H4 (cell line): ENCODE data around the gene IL2RG. TPM values are rescaled to one million over a fixed set of nuclear protein-coding genes. Genes with fewer than 3 reads are reported as not detected.

ENCODE experiments used
- DNase-seq: peaks from one replicate; pipeline ENCODE4 v3.0.0-alpha.2; 2015; ENCODE audit warnings: low spot score
- total RNA-seq: library from RNA; depleted of rRNA; stranded (reverse); fragments of >200 nt; shearing (Covaris generic); gene quantifications from 2 replicates; pipeline ENCODE4 v1.2.3, GENCODE V29; 2014; rRNA removed

IL2RG gene
- total RNA-seq, result not detected in 2 replicates

DNA sequence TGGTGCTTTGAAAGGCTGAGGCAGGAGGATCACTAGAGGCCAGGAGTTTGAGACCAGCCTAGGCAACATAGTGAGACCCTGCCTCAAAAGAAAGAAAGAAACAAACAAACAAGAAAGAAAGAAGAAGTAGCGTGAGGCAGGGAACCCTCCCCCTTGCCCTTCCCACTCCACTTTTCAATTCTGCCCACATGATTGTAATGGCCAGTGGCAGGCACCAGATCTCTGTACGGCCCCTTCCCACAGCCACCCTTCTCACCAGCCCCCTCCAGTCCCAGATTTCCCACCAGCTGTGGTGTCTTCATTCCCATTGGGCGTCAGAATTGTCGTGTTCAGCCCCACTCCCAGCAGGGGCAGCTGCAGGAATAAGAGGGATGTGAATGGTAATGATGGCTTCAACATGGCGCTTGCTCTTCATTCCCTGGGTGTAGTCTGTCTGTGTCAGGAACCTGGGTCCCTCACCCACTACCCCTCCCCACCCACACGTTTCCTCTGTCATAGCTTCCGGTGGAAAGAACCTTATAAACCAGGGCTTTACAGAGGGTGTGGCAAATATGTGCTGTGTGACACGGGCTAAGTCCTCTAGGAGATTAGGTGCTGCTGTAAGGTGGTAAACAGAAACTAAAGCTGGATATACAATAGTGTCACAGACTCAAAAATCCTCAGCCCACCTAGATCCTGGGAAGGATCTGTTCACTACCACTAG lies at the start of gene IL2RG:
IL2RG (minus strand) TSS at position 437 of the 703 bp plus-strand sequence; CDS start at position 399, 38 bp downstream.
- DNase-seq, result no peak

DNA sequence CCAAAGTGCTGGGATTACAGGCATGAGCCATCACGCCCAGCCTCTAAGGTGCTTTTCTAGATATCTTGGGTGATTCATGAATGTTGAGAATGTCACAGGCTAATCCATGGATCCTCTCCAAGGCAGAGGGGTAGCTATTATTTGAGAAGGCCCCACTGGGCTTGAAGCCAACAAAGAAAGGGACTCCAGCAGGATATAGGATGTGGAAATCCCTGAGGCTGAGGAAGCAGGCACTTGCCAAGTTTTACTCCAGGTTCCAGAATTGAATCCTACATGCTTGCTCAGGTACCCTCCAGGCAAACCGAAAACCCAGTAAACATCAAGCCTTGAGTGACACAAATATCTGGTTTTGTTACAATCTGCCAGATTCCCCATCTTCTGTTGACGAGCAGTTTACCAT lies 49.1 kb upstream of the IL2RG start:
- no peak for DNase-seq

DNA sequence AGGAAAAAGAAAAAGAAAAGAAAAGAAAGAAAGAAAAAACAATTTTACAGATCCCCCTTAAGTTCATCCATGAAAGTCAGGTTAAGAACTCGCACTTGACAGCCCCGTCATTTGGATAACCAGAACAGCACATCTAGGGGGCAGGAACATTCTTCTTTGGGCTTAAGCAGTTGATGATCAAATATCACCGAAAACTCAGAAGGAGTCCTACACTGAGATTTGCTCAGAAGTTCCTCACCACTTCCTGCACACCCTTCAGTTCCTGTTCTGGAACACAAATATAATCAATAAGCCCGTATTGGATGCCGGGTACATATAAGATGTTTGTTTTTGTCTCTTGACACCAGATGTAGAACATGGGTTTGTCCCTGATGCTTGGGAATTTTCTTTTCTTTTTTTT lies 48.0 kb upstream of the IL2RG start:
- no peak for DNase-seq

DNA sequence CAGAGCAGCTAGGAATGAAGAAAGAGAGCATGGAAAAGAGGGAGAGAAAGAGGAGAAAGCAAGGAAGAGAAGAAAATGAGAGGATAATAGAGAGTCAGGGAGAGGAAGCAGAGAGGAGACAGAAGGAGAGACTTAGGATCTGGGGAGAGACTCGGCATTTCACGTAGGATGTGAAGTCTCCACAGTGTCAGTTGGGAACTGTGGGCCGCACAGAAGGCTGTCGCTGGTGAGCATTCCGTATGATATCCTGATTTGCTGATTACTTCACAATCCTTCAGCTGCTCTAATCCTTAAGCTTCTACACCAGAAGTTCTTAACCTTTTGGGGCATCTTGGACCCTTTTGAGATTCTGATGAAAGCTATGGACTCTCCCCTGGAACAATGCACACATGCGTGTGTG lies 47.2 kb upstream of the IL2RG start:
- DNase-seq, result no peak

DNA sequence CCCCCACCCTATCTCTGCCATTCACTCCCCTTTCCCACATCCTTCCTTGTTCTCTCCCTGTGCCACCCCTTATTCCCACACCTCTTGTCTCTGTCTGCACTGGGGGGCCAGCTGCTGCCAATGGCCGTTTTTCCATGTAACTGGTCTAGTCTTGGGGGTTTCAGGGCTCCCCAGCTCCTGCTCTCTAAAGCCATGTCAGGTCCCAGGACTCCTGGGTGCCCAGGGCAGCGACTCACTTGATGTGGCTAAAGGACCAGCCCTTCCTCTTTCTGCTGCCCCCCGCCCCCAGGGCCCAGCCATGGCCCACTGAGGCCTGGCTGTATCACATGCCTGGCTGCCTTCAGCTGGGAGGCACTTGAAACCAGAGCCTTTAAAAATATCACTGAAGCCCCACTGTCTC lies 43.3 kb upstream of the IL2RG start:
- DNase-seq, result no peak

DNA sequence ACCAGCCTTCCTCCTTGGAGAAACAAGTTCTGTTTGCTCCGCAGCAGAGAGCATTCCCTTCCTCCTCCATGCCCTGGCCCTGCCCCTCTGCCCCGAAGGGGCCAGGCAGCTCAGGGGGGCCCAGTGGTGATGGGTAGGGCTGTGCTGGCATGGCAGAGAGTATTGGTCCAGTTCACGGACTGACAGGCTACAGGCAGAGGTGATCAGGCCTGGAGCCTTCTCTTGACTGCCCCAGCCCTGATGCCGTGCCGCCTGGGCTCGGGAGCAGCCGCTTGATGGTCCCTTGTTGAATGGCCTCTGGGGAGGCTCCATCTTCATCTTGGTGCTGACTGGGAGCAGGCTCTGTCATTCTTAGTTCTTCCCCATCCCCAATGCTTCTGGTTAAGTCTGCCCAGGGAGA lies 42.8 kb upstream of the IL2RG start:
- no peak for DNase-seq

DNA sequence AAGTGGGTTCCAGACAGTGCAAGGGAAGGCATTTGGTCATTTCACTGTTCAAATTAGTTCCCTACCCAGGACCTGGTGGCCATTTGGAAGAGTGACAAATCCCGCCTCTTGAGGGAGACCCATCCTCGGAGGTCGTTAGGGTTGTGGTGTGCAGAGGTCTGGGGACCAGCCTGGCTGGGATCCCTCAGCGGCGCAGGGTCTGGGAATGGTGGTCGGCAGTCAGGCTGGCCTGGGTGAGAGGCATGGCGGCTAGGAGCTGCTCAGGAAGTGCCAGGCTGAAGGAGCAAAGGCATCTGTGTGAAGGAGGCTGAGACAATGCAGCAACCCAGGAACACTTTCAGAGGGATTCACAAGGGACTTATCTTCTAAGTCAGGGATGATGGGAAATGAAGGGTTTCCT lies 40.0 kb upstream of the IL2RG start:
- DNase-seq, result no peak

DNA sequence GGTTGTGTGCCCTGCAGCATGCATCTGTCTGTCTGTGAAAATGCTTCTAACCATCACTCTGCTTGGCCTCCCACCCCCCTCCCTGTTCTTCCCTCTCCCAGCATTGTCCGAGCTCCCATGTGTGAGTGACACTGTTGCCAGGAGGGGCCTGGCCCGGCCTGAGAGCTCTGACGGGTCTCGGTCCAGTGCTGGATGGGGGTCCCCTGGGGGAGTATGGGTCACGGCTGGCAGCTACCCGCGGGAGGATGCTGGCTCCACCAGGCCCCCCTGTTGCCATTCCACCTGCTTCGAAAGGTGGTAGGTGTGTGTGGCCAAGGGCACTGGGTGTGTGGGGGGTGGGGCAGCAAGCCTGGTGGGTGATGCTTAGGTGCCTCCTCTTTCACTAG lies 36.9 kb upstream of the IL2RG start:
- DNase-seq, result no peak

DNA sequence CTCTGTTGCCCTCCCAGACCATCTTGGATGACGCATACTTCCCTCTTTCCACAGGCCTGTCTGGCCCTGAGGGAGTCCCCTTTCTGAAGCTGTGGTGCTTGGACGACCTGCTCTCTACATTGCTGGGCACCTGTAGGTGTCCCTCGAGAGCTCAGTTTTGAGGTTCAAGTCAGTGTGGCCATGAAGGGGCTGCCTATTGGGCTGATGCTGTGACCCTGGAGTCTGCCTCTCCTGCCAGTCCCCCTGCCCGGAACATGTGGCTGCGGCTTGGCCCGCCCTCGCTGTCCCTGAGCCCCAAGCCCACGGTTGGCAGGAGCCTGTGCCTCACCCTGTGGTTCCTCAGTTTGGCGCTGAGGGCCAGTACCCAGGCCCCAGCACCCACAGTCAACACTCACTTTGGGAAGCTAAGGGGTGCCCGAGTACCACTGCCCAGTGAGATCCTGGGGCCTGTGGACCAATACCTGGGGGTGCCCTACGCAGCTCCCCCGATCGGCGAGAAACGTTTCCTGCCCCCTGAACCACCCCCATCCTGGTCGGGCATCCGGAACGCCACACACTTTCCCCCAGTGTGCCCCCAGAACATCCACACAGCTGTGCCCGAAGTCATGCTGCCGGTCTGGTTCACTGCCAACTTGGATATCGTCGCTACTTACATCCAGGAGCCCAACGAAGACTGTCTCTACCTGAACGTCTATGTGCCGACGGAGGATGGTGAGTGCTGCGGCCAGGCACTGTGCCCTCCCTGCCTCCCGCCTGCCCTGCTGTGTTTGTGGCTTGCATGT lies 36.3 kb upstream of the IL2RG start:
- no peak for DNase-seq

DNA sequence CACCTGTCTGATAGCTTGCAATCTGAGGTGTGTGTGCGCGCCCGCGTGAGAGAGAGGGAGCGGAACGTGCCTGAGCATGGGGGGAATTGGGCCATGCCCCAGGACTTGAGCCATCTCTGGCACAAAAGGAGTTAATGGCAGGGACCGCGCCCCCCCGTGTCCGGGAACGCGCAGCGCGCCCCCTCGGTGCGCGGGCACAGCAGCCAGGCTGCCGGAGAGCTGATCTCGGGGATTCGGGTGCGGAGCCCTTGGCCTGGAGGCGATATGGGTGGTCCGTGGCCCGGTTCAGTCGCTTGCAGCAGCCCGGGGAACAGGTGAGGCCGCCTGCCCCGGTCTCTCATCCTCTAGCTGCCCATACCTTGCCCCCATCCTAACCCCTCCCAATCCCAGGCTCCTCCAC lies 33.3 kb upstream of the IL2RG start, which contains the start of gene NLGN3:
NLGN3 (plus strand) TSS at position 191 of the 400 bp plus-strand sequence. CDS start 2,909 bp downstream, outside the sequence.
- no peak for DNase-seq

DNA sequence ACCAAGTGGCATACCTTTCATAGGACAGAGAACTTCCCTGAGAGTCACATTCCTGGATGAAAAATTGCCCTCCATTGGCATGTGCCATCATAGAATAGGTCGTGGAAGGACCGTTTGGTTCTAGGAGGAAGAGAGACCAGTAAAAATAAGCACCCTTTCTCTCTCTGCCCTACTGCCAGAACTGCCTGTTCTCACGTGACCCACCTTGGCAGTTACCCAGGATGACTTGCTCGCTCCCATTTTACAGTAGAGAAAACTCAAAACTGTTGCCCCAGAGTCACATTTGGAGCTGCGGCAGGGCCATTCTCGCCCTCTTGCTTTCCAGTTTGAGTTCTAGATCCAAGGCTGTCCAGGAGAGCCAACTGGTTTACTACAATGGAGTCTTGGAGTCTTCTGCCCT lies 32.1 kb upstream of the IL2RG start:
- DNase-seq, result no peak

DNA sequence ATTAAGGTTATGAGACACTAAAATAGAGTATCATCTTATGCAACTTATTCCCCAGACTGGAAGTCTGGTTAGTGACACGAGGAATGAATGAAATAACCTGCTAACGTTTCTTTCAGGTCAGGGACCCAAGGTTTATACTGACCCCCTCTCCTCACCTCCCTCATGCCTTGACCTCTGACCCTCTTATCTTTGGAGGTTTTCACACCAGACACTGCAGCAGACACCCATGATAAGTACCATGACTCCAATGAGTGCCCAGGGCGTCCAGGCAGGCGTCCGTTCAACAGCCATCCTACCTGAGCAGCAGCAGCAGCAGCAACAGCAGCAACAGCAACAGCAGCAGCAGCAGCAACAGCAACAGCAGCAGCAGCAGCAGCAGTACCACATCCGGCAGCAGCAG lies 29.1 kb upstream of the IL2RG start:
- DNase-seq, result no peak

DNA sequence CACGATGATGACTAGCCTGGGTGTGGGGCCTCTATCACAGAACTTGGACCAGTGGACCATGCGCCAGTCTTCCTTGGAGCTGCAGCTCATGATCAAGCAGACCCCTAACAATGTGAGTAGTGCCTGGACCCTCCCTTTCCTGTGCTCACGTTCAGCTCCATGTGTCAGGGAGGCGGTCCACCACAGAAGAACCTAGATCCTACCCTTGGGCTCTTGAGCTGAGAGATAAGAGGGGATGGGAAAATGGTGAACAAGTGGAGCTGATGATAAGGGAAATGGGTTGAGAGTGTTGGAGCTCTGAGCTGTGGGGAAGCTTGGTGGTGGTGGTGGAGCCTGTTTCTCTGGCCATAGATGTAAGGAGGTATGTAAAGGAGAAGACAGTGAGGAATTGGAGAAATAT lies 20.1 kb upstream of the IL2RG start:
- no peak for DNase-seq

DNA sequence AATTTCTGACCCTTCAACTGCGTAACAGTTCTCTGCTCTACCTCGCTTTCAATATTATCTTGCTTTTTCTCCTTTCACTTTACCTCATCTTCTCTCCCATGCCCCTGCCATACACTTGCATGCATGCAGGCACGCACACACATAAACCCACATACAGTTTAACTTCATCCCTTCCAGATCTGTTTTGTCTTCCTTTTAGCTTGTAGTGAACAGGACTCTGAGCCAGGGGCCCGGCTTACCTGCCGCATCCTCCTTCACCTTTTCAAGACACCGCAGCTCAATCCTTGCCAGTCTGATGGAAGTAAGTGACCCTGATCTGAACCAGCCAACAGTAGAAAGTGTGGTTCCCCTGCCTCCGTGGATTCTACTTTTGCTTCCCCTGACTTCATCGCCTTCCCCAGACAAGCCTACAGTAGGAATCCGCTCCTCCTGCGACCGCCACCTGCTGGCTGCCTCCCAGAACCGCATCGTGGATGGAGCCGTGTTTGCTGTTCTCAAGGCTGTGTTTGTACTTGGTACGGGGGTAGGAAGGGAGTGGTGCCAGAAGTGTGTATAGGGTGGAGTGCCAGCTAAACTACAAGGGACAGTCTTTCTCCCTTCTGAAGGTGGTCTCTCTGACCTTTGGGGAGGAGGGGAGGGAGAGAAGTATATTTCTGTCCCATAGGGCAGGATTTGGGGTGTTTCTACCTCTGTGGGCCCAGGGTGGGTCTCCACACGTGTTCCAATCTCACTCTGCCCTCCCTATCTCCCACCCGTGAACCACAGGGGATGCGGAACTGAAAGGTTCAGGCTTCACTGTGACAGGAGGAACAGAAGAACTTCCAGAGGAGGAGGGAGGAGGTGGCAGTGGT lies 17.8 kb upstream of the IL2RG start:
- DNase-seq, result peak; percentile 29

DNA sequence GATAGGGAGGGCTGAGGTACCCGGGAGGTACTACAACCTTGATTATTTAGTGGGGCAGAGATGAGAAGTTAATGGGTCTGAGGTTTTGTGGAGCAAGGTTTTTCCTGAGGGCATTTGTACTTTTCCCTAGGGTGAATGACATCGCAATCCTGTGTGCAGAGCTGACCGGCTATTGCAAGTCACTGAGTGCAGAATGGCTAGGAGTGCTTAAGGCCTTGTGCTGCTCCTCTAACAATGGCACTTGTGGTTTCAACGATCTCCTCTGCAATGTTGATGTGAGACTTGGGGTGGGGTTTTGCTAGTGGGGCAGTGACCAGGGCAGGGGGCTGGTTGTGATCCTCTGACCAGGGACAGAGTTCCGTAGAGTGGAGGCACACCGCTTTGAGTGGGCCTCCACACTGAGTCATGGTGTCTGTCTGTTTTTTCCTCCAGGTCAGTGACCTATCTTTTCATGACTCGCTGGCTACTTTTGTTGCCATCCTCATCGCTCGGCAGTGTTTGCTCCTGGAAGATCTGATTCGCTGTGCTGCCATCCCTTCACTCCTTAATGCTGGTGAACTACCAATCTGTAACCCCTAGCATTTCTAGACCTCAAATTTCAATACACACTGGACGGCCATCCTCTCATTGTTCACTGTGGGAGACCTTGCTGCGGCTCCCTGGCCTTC lies 16.9 kb upstream of the IL2RG start:
- DNase-seq, result no peak

DNA sequence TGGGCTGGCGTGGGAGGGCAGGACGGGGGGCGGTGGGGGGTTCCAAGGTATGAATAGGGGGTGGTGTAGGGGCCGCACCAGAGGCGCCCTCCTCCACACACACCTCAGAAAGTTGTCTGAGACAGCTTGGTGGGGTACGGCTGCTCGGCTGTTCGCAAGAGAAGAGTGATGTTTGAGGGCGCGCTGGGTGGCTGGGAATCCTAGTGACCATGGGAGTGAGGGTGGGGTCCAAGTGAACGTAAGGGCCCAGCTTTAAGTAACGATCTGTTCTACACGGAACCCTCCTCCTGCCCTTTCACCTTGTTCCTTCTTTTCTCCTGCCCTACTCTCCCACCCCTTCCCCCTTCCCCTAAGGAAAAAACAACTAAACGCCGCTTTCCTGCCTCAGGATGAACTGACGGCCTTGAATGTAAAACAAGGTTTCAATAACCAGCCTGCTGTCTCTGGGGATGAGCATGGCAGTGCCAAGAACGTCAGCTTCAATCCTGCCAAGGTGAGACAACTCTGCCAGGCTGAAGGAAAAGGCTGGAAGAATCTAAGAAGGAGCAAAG lies 7.7 kb upstream of the IL2RG start:
- DNase-seq, result no peak

DNA sequence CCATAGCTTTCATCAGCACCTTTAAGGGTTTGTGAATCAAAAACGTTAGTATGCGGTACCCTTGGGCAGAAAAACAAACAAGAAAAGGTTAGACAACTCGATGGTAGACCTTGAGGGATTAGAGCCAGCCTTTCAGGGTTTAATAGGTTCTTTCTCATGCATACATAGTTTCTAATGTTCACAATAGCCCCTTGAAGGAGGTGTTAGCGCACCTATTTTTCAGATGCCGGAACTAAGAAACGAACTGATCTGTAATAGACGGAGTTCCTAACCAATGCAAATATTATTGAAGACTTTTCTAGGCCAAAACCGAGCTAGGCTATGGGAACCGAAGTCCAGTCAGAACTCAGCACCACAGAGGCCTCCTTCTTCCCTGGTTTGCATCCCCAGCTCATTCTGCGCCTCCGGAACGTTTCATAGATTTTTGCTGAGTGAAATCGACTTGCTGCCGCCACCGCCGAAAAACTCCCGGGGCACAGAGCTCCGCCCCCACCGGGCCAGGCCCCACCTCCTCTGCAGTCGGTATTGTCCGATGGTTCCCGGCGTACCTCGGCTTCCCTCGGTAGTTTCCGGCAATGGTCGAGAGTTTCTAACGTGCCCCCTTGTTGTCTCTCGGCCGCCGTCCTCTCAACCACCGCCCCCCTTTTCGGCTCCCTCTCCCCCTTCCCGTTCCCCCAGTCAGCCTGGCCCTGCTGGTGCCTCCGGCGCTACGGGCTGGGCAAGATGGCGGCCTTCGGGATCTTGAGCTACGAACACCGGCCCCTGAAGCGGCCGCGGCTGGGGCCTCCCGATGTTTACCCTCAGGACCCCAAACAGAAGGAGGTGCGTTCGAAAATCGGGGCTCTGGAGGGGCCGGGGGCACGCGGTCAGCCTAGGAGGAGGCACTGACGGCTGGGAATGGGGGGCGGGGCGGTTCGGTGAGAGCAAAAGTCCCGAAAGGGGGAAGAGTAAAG lies 6.9 kb upstream of the IL2RG start, which contains the start of gene MED12:
MED12 (plus strand) TSS at position 565 of the 953 bp plus-strand sequence; CDS start at position 724, 159 bp downstream.
- DNase-seq, result peak; percentile 71

DNA sequence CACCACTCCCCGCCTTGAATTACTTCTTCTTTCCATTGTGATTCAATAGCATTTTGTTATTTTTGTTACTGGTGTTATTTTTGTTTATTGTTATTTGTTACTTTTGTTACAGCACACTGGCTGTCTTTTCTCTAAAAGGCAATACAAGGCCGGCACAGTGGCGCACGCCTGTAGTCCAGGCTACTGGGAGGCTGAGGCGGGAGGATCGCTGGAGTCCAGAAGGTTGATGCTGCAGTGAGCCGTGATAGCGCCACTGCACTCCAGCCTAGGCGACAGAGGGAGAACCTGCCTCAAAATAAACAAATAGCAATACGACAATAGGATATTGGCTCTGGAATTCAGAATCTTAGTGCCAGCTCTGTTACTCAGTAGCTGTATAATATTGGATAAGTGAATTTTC lies 6.0 kb upstream of the IL2RG start:
- DNase-seq, result no peak

DNA sequence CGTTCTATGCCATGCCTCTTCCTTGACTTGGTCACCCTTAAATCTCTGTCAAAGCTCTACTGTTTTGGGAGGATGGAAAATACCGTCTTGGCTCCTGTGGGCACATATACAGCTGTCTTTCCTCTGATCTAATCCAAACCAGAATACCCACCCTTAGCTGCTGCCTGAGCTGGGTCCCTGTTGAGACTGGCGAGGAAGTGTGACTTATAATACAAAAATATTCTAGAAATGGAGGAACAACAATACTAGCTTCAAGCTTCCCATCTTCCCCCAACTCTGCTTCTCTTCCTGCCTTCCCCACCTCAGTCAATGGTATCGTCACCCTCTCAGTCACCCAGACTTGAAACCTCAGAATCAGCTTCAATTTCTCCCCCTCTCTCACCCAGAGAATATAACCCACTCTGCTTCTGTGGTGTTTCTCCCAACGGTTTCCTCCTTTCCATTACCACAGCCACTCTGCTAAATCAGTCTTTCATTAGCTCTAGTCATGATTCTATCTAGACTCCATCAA lies 599 bp upstream of the IL2RG start:
- DNase-seq, result no peak

DNA sequence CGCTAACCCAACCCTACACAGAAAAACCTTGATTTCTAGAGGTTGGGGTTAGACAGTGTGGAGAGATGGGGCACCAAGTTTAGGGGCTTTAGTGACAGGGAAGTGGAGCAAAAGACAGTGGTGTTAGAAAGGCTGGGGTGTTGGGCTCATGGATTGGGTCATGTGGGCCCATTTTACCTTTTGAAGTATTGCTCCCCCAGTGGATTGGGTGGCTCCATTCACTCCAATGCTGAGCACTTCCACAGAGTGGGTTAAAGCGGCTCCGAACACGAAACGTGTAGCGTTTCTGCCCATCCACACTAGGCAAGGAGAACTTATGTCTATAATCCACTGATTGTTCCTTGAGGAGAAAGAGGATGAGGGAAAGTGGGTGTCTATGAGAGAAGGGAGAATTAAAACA lies 2.3 kb downstream of the IL2RG start:
- no peak for DNase-seq
